ENCODE results near the gene COL15A1.

DNA sequence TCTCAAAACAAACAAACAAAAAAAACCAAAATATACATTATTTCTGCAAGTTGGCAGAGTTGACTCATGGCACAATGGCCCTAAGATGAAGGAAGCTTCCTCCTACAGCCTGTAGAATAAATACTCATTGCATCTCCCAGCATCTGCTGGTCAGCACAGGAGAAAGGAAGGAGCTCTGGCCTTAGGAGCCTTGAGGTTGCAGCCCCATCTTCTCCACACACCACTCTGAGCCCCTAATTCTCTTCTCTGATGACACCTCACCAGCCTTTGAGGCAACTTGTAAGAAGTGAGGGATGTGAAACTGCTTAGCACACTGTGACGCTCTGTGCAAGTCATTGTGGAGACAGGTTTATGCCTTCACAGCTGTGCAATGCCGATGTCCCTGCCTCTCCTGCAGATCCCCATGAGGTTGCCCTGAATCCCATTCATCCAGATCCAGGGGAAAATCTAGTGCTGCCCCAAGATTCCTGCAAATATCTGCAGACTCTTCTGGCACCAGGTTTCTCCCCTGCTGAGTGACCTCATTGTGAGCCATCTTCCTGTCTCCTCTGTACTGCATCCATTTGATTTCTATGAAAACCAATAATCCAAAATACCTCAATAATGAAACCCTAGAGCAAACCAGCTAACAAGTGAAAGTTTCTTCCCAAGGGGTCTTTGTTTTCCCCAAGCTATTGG is 95.9 kb downstream of the COL15A1 start:
- TF ChIP-seq, protein P1, sequence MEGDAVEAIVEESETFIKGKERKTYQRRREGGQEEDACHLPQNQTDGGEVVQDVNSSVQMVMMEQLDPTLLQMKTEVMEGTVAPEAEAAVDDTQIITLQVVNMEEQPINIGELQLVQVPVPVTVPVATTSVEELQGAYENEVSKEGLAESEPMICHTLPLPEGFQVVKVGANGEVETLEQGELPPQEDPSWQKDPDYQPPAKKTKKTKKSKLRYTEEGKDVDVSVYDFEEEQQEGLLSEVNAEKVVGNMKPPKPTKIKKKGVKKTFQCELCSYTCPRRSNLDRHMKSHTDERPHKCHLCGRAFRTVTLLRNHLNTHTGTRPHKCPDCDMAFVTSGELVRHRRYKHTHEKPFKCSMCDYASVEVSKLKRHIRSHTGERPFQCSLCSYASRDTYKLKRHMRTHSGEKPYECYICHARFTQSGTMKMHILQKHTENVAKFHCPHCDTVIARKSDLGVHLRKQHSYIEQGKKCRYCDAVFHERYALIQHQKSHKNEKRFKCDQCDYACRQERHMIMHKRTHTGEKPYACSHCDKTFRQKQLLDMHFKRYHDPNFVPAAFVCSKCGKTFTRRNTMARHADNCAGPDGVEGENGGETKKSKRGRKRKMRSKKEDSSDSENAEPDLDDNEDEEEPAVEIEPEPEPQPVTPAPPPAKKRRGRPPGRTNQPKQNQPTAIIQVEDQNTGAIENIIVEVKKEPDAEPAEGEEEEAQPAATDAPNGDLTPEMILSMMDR (IDR thresholded peaks at IDR 0.05) = no peak
- TF ChIP-seq EP300 (IDR thresholded peaks at IDR 0.05) = no peak

Data from stomach (tissue), 4 donors.